ENCODE measurements around the gene GNB5. TPM values are rescaled to one million over a fixed set of nuclear protein-coding genes. Genes with fewer than 3 reads are reported as not detected.
"Not testable (repeated sequence)": the region's sequence is repeated elsewhere in the genome, so short reads cannot be mapped to it uniquely, and the experiment has no call there.

Gene GNB5
- total RNA-seq, 1 experiment from 2014 or later = 53.2 TPM

- no peak for DNase-seq (ENCODE audit: low read depth)
These were observed 96.2 kb downstream of the GNB5 start for GRCh38 chr15:52094811-52095584.

- DNase-seq (ENCODE audit: low read depth) = peak; percentile 99
These were observed 97.4 kb downstream of the GNB5 start for GRCh38 chr15:52093539-52094510.

GRCh38 chr15:52093167-52093538, 98.0 kb downstream of the GNB5 start:
- DNase-seq (ENCODE audit: low read depth) = no peak

- no peak for DNase-seq (ENCODE audit: low read depth)
These were observed 101.0 kb downstream of the GNB5 start for GRCh38 chr15:52090193-52090592.

GRCh38 chr15:52086011-52086786, 105.0 kb downstream of the GNB5 start:
- no peak for DNase-seq (ENCODE audit: low read depth)

GRCh38 chr15:52085299-52085698, 105.9 kb downstream of the GNB5 start:
- no peak for DNase-seq (ENCODE audit: low read depth)

GRCh38 chr15:52083603-52084002, 107.6 kb downstream of the GNB5 start:
- no peak for DNase-seq (ENCODE audit: low read depth)

- DNase-seq (ENCODE audit: low read depth) = not testable (repeated sequence)
These were observed 108.2 kb downstream of the GNB5 start for GRCh38 chr15:52083037-52083359.

- DNase-seq (ENCODE audit: low read depth) = peak; percentile 68
These were observed 108.8 kb downstream of the GNB5 start for GRCh38 chr15:52082197-52083036.

GRCh38 chr15:52080706-52081392, 110.3 kb downstream of the GNB5 start:
- DNase-seq (ENCODE audit: low read depth) = no peak

GRCh38 chr15:52080031-52080430, 111.2 kb downstream of the GNB5 start:
- peak; percentile 29 for DNase-seq (ENCODE audit: low read depth)

GRCh38 chr15:52078876-52079700, 112.1 kb downstream of the GNB5 start:
- peak; percentile 66 for DNase-seq (ENCODE audit: low read depth)

GRCh38 chr15:52078197-52078875, 112.9 kb downstream of the GNB5 start:
- DNase-seq (ENCODE audit: low read depth) = no peak

GRCh38 chr15:52076889-52077781, 114.1 kb downstream of the GNB5 start:
- peak; percentile 85 for DNase-seq (ENCODE audit: low read depth)

GRCh38 chr15:52071570-52071969, 119.6 kb downstream of the GNB5 start:
- DNase-seq (ENCODE audit: low read depth) = no peak

- no peak for DNase-seq (ENCODE audit: low read depth)
These were observed 121.6 kb downstream of the GNB5 start for GRCh38 chr15:52069559-52069958.

- DNase-seq (ENCODE audit: low read depth) = peak; percentile 40
These were observed 123.1 kb downstream of the GNB5 start for GRCh38 chr15:52068004-52068615.

- no peak for DNase-seq (ENCODE audit: low read depth)
These were observed 123.7 kb downstream of the GNB5 start for GRCh38 chr15:52067545-52067926.

Measured in RPMI7951 (cell line).